HG03135 (cell line): Measurements from ENCODE around the gene ZNF273.
"Not testable (repeated sequence)": the region's sequence is repeated elsewhere in the genome, so short reads cannot be mapped to it uniquely, and the experiment has no call there.

ENCODE experiments used
- ATAC-seq: cut with Tn5 transposase; IDR thresholded peaks from one replicate; pipeline ENCODE4 v1.9.1; 2021; ENCODE audit warnings: mild to moderate bottlenecking, moderate library complexity; ENCODE audit not compliant: unreplicated experiment

Gene ZNF273

GRCh38 chr7:64888901-64889685, 14.0 kb upstream of the ZNF273 start:
- no peak for ATAC-seq

- no peak for ATAC-seq
Measured at GRCh38 chr7:64889686-64890162, 13.3 kb upstream of the ZNF273 start.

DNA sequence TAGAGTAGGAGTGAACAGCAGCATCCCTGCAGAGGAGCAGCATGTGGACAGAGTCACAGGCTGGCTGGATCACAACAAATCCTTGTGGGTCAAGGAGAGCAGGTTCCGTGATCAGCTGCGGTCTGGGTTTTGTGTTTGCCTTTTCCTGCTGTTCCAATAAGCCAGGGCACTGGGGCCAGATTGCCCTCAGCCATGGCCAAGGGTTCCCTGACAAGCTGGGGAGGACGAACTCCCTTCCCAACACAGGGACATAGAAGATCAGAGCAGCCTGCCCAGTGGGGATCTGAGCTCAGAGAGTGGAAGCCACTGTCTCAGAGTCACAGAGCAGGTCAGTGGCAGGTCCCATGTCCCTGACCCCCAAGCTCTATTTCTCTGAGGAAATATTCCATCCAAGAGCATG, 12.8 kb upstream of the ZNF273 start:
- ATAC-seq: not testable (repeated sequence)

GRCh38 chr7:64890761-64891362, 12.2 kb upstream of the ZNF273 start:
- no peak for ATAC-seq

DNA sequence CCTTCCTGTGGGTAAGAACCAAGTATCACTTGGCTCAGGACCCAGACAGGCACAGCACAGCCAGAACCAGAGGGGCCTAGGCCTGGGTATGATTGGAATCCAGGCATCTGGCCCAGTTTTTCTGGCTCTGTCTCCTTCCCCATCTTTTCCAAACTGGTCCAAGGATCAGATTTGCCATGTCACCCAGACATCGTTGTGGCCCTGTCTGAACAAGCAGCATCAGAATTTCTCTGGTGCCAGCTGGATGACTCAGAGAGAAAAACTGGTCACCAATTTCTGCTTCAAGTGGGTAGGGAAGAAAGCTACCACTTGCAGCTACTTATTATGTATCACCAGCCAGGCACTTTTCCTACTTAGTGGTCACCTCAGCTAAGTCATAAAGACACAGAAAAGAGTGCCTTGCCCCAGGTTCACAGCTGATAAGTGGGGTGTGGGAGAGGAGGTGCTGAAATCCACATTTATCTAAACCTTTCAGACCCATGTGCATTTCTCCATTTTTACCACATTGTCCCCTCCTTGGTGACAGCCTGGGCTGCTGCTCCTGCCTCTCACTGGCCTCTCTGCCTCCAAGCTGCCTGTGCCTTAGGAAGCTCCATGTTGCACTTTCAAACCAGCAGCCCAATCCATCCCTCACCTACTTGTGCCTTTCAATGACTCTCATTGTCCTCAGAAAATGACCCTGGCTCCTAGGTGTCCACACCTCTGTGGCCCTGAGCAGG, 11.6 kb upstream of the ZNF273 start:
- not testable (repeated sequence) for ATAC-seq

DNA sequence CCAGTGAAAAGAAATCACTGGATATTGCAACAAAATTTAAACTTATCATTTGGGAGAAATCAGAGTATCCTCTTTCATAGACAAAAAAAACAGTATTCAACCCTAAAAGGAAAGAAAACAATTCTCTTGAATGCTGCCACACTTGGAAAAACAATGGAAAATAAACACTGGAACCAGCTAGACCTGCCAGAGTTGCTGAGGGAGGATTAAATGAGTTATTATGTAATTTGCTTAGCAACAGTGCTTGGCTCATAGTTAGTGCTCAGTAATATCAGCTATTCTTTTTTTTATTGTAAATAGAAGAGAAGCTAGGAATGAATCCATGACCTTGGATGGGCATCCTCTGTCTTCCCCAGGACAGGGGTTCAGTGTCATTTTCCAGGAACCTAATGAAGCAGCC, 11.0 kb upstream of the ZNF273 start:
- ATAC-seq: no peak

DNA sequence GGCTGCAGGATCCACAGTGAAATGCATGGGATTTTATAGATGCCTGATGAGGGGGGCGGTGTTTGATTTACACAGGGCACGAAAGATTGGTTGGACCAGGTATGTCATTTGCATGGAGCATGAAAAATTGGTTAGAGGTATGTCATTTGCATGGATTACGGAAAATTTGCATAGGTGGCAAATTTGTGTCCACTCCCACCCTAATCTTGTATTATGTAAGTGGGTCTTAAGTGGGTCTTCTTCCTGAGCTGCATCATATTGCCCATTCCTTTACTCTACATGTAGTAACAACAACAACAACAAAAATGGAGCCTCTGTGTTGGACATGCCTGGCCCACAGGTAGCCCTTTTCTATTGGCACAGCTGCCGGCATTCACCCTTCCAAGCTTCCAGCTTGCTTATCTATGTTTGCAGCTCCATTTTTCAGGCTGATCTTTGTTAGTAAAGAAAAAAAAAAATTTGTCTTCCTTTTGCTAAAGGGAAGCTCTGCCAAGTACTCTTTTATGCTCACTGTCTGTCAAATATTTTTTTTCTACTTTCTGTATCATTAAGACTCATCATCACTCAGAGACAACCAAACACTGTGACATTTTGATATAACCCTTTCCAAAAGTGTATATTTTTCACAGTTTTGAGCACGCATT, 10.3 kb upstream of the ZNF273 start:
- ATAC-seq: no peak

DNA sequence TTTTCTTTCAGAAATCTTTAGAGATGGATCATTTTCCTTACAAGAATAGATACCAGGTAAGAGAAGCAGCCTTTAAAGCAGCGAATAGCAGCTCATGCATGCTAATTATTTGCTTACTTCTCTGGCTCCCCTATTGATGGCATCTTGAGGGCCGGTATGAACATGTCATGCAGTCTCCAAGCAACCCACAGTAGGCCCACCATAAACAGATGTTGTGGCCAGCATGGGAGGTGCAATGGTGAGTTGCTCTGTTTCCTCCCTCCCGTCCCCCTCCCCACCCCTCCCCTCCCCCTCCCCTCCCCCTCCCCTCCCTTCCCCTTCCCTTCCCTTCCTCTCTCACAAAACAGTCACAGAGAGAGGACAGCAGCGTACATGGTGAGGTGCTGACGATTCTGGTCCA, 9.7 kb upstream of the ZNF273 start:
- ATAC-seq: no peak

DNA sequence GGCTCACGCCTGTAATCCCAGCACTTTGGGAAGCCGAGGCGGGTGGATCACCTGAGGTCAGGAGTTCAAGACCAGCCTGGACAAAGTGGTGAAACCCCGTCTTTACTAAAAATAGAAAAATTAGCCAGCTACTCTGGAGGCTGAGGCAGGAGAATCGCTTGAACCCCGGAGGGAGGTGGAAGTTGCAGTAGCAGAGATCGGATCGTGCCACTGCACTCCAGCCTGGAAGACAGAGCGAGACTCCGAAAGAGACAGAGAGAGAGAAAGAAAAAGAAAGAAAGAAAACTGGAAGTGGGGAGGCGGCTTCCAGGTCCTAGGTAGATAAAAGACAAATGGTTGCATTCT, 640 bp upstream of the ZNF273 start:
- ATAC-seq: not testable (repeated sequence)

GRCh38 chr7:64904008-64904407, 935 bp downstream of the ZNF273 start:
- ATAC-seq: no peak

DNA sequence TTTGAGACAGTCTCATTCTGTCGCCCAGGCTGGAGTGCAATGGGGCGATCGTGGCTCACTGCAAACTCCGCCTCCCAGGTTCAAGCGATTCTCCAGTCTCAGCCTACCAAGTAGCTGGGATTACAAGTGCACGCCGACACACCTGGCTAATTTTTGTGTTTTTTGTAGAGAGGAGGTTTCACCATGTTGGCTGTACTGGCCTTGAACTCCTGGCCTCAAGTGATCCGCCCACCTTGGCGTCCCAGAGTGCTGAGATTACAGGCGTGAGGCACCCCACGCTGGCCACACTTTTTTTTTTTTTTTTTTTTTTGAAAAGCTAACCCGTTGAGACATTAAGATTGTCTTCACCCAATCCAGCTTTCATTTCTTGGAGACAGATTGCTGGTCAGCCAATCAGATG, 2.1 kb downstream of the ZNF273 start:
- ATAC-seq: no peak

GRCh38 chr7:64905547-64905946, 2.5 kb downstream of the ZNF273 start:
- ATAC-seq: no peak

DNA sequence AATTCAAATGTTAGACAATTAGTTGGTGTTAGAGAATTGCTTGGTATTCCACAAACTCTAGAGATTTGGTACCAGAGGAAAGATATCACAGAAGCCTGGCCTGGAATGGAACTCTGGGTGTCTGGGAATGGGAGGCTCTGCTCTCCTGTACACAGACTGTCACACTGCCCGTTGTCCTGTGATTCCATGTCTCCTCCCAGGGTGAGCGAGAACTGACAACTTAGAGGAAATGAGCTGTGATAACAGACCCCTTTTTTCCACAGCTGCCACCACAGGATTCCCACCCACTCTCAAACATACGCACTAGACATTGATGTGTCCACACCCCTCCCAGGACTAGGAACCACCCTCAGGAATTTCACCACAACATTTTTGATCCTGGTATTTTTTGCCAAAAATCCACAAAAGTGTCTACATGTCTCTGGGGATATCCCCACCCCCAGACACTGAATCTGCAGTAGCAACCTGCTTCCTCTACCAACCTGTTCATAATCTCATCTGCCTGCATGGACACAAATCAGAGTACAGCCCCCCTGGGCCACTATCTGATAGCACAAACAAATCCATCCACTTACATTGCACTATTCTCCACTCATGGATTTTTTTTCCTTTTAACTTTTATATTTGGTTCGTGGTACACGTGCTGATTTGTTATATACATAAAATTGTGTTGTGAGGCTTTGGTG, 4.7 kb downstream of the ZNF273 start:
- ATAC-seq: no peak

- no peak for ATAC-seq
Measured at GRCh38 chr7:64908358-64908757, 5.3 kb downstream of the ZNF273 start.

GRCh38 chr7:64914557-64914956, 11.5 kb downstream of the ZNF273 start:
- ATAC-seq: no peak

DNA sequence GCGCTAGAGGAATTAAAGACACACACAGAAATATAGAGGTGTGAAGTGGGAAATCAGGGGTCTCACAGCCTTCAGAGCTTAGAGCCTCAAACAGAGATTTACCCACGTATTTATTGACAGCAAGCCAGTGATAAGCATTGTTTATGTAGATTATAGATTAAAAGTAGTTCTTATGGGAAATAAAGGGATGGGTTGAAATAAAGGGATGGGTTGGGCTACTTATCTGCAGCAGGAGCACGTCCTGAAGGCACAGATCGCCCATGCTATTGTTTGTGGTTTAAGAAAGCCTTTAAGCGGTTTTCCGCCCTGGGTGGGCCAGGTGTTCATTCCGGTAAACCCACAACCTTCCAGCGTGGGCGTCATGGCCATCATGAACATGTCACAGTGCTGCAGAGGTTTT, 12.2 kb downstream of the ZNF273 start:
- ATAC-seq: not testable (repeated sequence)

DNA sequence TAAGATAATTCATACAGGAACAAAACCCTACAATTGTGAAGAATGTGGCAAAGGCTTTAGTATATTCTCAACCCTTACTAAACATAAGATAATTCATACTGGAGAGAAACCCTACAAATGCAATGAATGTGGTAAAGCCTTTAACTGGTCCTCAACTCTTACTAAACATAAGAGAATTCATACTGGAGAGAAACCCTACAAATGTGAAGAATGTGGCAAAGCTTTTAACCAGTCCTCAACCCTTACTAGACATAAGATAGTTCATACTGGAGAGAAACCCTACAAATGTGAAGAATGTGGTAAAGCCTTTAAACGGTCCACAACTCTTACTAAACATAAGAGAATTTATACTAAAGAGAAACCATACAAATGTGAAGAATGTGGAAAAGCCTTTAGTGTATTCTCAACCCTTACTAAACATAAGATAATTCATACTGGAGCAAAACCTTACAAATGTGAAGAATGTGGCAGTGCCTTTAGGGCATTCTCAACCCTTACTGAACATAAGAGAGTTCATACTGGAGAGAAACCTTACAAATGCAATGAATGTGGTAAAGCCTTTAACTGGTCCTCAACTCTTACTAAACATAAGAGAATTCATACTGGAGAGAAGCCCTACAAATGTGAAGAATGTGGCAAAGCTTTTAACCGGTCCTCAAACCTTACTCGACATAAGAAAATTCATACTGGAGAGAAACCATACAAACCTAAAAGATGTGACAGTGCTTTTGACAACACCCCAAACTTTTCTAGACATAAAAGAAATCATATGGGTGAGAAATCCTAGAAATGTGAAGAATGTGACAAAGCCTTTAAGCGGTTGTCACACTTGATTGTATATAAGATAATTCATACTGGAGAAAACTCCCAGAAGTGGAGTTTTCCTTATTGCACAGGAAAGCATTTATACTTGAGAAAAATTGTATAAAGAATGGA, 25.4 kb downstream of the ZNF273 start:
- ATAC-seq: not testable (repeated sequence)

DNA sequence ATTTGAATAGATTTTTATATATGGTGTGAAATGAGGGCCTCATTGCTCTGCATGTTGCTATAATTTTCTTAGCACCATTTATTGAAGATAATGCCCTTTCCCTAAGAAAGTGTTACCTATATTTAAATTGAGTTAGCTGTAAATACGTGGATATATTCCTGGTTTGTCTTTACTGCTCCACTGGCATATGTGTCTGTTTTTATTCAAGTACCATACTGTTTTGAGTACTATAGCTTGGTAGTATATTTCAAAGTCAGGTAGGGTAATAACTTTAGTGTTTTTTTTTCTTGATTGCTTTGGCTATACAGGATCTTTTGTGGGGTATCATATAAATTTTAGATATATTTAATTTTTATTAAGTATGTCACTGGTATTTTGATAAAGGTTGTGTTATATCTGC, 31.4 kb downstream of the ZNF273 start:
- ATAC-seq: no peak

DNA sequence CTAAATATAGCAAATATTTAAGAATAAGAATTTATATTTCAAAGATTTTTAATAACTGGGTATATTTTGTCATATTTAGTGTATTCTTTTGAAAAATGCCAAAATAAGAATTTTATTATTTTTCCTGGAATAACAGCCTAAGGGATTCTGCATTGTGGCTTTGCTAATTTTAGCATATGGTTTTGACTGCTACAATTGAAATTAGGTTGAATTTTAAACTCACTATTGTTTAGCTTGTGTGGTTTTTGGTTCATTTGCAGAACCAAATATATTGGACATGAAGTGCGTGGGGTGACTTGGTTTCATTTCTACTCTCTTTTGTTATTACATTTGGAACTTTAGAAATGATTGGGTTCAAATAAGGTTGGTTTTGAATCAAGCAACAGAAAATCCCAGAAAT, 35.5 kb downstream of the ZNF273 start:
- no peak for ATAC-seq

GRCh38 chr7:64940021-64940420, 36.9 kb downstream of the ZNF273 start:
- ATAC-seq: not testable (repeated sequence)
